WTC11 (cell line): Measurements from ENCODE around the gene GALNT2. TPM values are rescaled to one million over a fixed set of nuclear protein-coding genes. Genes with fewer than 3 reads are reported as not detected.

Experiments
- ATAC-seq: fragments of 200-7000 bp; cut with Tn5 transposase; 2 replicates; pipeline ENCODE4 v1.10.0; 2021; ENCODE audit warnings: mild to moderate bottlenecking, moderate library complexity
- CTCF ChIA-PET: fragments of 300-600 bp; sonication (Branson Sonifier 250); formaldehyde crosslinking; loops from one replicate; lab custom pipeline; 2021; ENCODE audit warnings: antibody characterized with exemption; lab: Charles Lee
- POLR2A ChIA-PET: fragments of 350-600 bp; sonication (Branson Sonifier 250); formaldehyde crosslinking; loops from one replicate; lab custom pipeline; 2021; ENCODE audit warnings: antibody characterized with exemption; lab: Charles Lee
- DNase-seq: peaks from one replicate; pipeline ENCODE4 v3.0.0; 2021; ENCODE audit warnings: low spot score
- H3K27ac Mint-ChIP-seq: 2 replicates; pipeline ENCODE4 v1.8.0; 2021; ENCODE audit warnings: mixed read lengths
- H3K27me3 Mint-ChIP-seq: 2 replicates; pipeline ENCODE4 v1.8.0; 2021; ENCODE audit warnings: low read depth, mild to moderate bottlenecking, moderate library complexity, mixed read lengths
- H3K36me3 Mint-ChIP-seq: 2 replicates; pipeline ENCODE4 v1.8.0; 2021; ENCODE audit warnings: mixed read lengths
- H3K4me1 Mint-ChIP-seq: 2 replicates; pipeline ENCODE4 v1.8.0; 2022; ENCODE audit warnings: mixed read lengths
- H3K4me3 Mint-ChIP-seq: 2 replicates; pipeline ENCODE4 v1.8.0; 2021; ENCODE audit warnings: mild to moderate bottlenecking, moderate library complexity, mixed read lengths
- H3K9me3 Mint-ChIP-seq: 2 replicates; pipeline ENCODE4 v1.8.0; 2021; ENCODE audit warnings: mixed read lengths
- AFF4 ChIP-seq: sonication (generic); formaldehyde crosslinking; IDR thresholded peaks from 2 replicates; pipeline ENCODE4 v1.8.1; 2023; ENCODE audit warnings: mild to moderate bottlenecking, missing genetic modification reagents, borderline replicate concordance
- PREB ChIP-seq: sonication (generic); formaldehyde crosslinking; IDR thresholded peaks from 2 replicates; pipeline ENCODE4 v1.8.1; 2022; ENCODE audit warnings: mild to moderate bottlenecking, missing genetic modification reagents, moderate library complexity, borderline replicate concordance
- PRRX2 ChIP-seq: fragments of 250-450 bp; sonication (Bioruptor Pico); IDR thresholded peaks from 2 replicates; pipeline ENCODE4 v1.8.0; 2021; ENCODE audit warnings: mild to moderate bottlenecking
- SMAD3 ChIP-seq: sonication (generic); formaldehyde crosslinking; IDR thresholded peaks from 2 replicates; pipeline ENCODE4 v1.8.0; 2022; ENCODE audit warnings: missing genetic modification reagents, mild to moderate bottlenecking, borderline replicate concordance
- SMAD4 ChIP-seq: sonication (generic); formaldehyde crosslinking; IDR thresholded peaks from 2 replicates; pipeline ENCODE4 v1.8.0; 2022; ENCODE audit warnings: mild to moderate bottlenecking, missing genetic modification reagents
- ZNF219 ChIP-seq: sonication (generic); formaldehyde crosslinking; IDR thresholded peaks from 2 replicates; pipeline ENCODE4 v1.8.0; 2023; ENCODE audit warnings: missing genetic modification reagents, mild to moderate bottlenecking, borderline replicate concordance
- ZNF232 ChIP-seq: sonication (generic); formaldehyde crosslinking; IDR thresholded peaks from 2 replicates; pipeline ENCODE4 v1.8.0; 2022; ENCODE audit warnings: mild to moderate bottlenecking, missing genetic modification reagents
- ZNF317 ChIP-seq: sonication (generic); formaldehyde crosslinking; IDR thresholded peaks from 2 replicates; pipeline ENCODE4 v1.8.1; 2023; ENCODE audit warnings: low read depth, mild to moderate bottlenecking, moderate library complexity, missing genetic modification reagents, borderline replicate concordance
- total RNA-seq: library from RNA; stranded (reverse); gene quantifications from 3 replicates; pipeline ENCODE4 v1.2.3, GENCODE V29; 2021
- TF ChIP-seq, protein P1 (sequence below): fragments of 250-450 bp; sonication (Bioruptor Pico); IDR thresholded peaks from 2 replicates; pipeline ENCODE4 v1.9.0; 2021; ENCODE audit warnings: mild to moderate bottlenecking, borderline replicate concordance
- TF ChIP-seq, protein P2 (sequence below): sonication (generic); formaldehyde crosslinking; IDR thresholded peaks from 2 replicates; pipeline ENCODE4 v1.8.1; 2023; ENCODE audit warnings: mild to moderate bottlenecking, missing genetic modification reagents, moderate library complexity
- TF ChIP-seq, protein P3 (sequence below): sonication (generic); formaldehyde crosslinking; IDR thresholded peaks from 2 replicates; pipeline ENCODE4 v1.8.1; 2023; ENCODE audit warnings: mild to moderate bottlenecking, moderate library complexity, missing genetic modification reagents
- TF ChIP-seq, protein P4 (sequence below): fragments of 250-450 bp; sonication (Bioruptor Pico); IDR thresholded peaks from 2 replicates; pipeline ENCODE4 v1.9.0; 2021; ENCODE audit warnings: moderate library complexity, mild to moderate bottlenecking, inconsistent platforms, borderline replicate concordance
- TF ChIP-seq, protein P5 (sequence below): fragments of 250-450 bp; sonication (Bioruptor Pico); conservative IDR thresholded peaks from 2 replicates; pipeline ENCODE4 v1.9.0; 2021; ENCODE audit warnings: mild to moderate bottlenecking
- TF ChIP-seq, protein P6 (sequence below): sonication (generic); formaldehyde crosslinking; IDR thresholded peaks from 2 replicates; pipeline ENCODE4 v1.8.1; 2022; ENCODE audit warnings: low read depth, mild to moderate bottlenecking, moderate library complexity, missing genetic modification reagents, borderline replicate concordance
- TF ChIP-seq, protein P7 (sequence below): fragments of 250-450 bp; sonication (Bioruptor Pico); IDR thresholded peaks from 2 replicates; pipeline ENCODE4 v2.1.2; 2022; ENCODE audit warnings: mild to moderate bottlenecking, moderate library complexity

The GALNT2 gene
- total RNA-seq, 1 experiment from 2014 or later: 74.8 TPM

- TF ChIP-seq, protein P1, sequence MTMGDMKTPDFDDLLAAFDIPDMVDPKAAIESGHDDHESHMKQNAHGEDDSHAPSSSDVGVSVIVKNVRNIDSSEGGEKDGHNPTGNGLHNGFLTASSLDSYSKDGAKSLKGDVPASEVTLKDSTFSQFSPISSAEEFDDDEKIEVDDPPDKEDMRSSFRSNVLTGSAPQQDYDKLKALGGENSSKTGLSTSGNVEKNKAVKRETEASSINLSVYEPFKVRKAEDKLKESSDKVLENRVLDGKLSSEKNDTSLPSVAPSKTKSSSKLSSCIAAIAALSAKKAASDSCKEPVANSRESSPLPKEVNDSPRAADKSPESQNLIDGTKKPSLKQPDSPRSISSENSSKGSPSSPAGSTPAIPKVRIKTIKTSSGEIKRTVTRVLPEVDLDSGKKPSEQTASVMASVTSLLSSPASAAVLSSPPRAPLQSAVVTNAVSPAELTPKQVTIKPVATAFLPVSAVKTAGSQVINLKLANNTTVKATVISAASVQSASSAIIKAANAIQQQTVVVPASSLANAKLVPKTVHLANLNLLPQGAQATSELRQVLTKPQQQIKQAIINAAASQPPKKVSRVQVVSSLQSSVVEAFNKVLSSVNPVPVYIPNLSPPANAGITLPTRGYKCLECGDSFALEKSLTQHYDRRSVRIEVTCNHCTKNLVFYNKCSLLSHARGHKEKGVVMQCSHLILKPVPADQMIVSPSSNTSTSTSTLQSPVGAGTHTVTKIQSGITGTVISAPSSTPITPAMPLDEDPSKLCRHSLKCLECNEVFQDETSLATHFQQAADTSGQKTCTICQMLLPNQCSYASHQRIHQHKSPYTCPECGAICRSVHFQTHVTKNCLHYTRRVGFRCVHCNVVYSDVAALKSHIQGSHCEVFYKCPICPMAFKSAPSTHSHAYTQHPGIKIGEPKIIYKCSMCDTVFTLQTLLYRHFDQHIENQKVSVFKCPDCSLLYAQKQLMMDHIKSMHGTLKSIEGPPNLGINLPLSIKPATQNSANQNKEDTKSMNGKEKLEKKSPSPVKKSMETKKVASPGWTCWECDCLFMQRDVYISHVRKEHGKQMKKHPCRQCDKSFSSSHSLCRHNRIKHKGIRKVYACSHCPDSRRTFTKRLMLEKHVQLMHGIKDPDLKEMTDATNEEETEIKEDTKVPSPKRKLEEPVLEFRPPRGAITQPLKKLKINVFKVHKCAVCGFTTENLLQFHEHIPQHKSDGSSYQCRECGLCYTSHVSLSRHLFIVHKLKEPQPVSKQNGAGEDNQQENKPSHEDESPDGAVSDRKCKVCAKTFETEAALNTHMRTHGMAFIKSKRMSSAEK (CRISPR knock-in tag): no peak
- no peak for TF ChIP-seq SMAD3 (CRISPR knock-in tag)
Observed at GRCh38 chr1:230022666-230023380, 44.2 kb upstream of the GALNT2 start (continued).

DNA sequence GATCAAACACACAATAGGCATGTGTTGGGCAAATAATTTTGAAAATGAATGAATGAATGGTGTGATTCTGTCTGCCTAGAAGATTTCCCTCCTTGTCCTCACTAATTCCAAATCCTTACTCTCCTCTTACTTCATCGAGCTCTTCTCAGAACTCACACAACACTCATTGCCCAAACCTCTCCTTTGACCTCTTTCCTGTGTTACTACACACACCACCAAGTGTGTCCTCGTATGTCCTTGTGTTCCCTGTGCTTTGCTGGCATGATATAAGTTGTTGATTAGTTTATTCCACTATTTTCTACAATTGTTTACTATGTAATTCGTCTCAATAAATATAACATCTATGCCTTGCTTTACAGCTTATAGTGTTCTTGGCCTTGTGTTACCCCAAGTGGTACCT, 41.4 kb upstream of the GALNT2 start:
- peaks cover 12% of the 10 kb centered on the region for H3K36me3 Mint-ChIP-seq
- H3K27me3 Mint-ChIP-seq: peaks cover 4% of the 10 kb centered on the region
- no peak for ATAC-seq
- H3K4me1 Mint-ChIP-seq: peaks cover 22% of the 10 kb centered on the region
- no peak overlapping the region for H3K27ac Mint-ChIP-seq
- POLR2A ChIA-PET: no interaction called here
- TF ChIP-seq PRRX2 (CRISPR knock-in tag) (no peak), ZNF317 (CRISPR knock-in tag) (no peak), PREB (CRISPR knock-in tag) (no peak), ZNF219 (CRISPR knock-in tag) (no peak), ZNF232 (CRISPR knock-in tag) (no peak), SMAD4 (CRISPR knock-in tag) (no peak), AFF4 (CRISPR knock-in tag) (no peak)
- TF ChIP-seq, protein P2, sequence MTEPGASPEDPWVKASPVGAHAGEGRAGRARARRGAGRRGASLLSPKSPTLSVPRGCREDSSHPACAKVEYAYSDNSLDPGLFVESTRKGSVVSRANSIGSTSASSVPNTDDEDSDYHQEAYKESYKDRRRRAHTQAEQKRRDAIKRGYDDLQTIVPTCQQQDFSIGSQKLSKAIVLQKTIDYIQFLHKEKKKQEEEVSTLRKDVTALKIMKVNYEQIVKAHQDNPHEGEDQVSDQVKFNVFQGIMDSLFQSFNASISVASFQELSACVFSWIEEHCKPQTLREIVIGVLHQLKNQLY (CRISPR knock-in tag): no peak
- TF ChIP-seq, protein P3, sequence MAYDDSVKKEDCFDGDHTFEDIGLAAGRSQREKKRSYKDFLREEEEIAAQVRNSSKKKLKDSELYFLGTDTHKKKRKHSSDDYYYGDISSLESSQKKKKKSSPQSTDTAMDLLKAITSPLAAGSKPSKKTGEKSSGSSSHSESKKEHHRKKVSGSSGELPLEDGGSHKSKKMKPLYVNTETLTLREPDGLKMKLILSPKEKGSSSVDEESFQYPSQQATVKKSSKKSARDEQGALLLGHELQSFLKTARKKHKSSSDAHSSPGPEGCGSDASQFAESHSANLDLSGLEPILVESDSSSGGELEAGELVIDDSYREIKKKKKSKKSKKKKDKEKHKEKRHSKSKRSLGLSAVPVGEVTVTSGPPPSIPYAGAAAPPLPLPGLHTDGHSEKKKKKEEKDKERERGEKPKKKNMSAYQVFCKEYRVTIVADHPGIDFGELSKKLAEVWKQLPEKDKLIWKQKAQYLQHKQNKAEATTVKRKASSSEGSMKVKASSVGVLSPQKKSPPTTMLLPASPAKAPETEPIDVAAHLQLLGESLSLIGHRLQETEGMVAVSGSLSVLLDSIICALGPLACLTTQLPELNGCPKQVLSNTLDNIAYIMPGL: no peak
- TF ChIP-seq, protein P4, sequence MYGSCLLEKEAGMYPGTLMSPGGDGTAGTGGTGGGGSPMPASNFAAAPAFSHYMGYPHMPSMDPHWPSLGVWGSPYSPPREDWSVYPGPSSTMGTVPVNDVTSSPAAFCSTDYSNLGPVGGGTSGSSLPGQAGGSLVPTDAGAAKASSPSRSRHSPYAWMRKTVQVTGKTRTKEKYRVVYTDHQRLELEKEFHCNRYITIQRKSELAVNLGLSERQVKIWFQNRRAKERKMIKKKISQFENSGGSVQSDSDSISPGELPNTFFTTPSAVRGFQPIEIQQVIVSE (CRISPR knock-in tag): no peak
- TF ChIP-seq, protein P5, sequence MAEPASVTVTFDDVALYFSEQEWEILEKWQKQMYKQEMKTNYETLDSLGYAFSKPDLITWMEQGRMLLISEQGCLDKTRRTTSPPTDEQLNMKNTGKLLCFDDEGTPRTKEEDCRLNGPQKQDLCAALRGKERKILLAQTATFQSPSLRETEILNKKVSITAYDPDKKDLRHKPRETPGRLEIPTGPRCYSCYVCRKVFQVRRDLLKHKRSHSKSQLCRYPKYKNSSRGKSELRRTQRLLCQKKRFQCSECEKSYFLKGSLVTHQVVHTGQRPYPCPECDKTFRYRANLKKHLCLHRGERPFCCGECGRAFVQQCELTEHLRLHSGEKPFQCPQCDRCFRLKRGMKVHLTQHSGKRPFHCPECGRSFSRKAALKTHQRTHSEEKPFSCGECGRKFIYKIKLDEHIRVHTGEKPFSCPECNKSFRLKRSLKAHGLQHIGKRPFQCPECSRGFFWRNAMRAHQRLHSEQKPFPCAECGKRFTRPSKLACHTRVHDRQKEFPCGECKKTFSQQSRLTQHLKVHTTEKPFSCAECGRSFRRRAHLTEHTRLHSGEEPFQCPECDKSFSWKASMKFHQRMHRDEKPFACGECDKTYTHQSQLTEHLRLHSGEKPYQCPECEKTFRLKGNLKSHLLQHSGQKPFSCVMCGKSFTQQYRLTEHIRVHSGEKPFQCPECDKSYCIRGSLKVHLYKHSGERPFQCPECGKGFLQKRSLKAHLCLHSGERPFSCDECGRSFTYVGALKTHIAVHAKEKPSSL: no peak
- TF ChIP-seq, protein P6, sequence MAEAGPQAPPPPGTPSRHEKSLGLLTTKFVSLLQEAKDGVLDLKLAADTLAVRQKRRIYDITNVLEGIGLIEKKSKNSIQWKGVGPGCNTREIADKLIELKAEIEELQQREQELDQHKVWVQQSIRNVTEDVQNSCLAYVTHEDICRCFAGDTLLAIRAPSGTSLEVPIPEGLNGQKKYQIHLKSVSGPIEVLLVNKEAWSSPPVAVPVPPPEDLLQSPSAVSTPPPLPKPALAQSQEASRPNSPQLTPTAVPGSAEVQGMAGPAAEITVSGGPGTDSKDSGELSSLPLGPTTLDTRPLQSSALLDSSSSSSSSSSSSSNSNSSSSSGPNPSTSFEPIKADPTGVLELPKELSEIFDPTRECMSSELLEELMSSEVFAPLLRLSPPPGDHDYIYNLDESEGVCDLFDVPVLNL (CRISPR knock-in tag): no peak
- TF ChIP-seq, protein P7, sequence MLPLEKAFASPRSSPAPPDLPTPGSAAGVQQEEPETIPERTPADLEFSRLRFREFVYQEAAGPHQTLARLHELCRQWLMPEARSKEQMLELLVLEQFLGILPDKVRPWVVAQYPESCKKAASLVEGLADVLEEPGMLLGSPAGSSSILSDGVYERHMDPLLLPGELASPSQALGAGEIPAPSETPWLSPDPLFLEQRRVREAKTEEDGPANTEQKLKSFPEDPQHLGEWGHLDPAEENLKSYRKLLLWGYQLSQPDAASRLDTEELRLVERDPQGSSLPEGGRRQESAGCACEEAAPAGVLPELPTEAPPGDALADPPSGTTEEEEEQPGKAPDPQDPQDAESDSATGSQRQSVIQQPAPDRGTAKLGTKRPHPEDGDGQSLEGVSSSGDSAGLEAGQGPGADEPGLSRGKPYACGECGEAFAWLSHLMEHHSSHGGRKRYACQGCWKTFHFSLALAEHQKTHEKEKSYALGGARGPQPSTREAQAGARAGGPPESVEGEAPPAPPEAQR: no peak
- H3K4me3 Mint-ChIP-seq: no peak overlapping the region
- no peak for DNase-seq
- CTCF ChIA-PET: no interaction called here
- H3K9me3 Mint-ChIP-seq: peaks cover 27% of the 10 kb centered on the region
